Muscle of arm (tissue), 14 donors: ENCODE data around the gene SCN10A. TPM values are rescaled to one million over a fixed set of nuclear protein-coding genes. Genes with fewer than 3 reads are reported as not detected.

Experiments
- DNase-seq: peaks from one replicate; pipeline ENCODE4 v3.0.0-alpha.2; 2013
- long read RNA-seq, 11 donors: transcript quantifications; one replicate each; lab custom pipeline, GENCODE V29; 2026
- polyA plus RNA-seq, 12 donors: library from polyadenylated mRNA; unstranded; fragments of 120-200 nt; gene quantifications; one replicate each; pipeline ENCODE4 v1.2.1, GENCODE V29; 2013; ENCODE audit not compliant: insufficient read length in 12 of 12

The SCN10A gene
- not detected for polyA plus RNA-seq
- long read RNA-seq, donor 1, result 0 reads
- long read RNA-seq, donor 2, result 0 reads
- long read RNA-seq, donor 3, result 0 reads
- long read RNA-seq, donor 4, result 0 reads
- long read RNA-seq, donor 5, result 0 reads
- long read RNA-seq, donor 6, result 0 reads
- long read RNA-seq, donor 7, result 0 reads
- long read RNA-seq, donor 8, result 0 reads
- long read RNA-seq, donor 9, result 0 reads
- long read RNA-seq, donor 10, result 0 reads
- long read RNA-seq, donor 11, result 0 reads

DNA sequence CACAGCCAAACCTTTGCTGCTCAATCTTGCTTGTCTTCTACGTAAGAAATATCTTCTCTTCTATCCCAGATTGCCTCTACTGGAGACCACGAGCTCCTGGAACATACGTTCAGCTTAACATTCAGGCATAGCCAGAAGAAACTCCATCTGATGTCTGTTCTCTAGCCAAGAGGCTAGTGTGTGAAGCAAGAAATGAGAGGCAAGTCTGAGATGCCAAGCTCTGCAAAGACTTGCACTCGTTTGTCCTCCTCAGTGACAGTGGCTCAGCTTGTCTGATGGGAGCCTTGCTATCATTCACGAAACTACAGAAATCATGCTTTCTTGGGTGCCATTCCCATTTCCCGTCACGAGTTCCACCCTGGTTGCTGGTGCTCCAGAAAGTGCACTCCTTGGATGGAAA, at the start of gene SCN10A:
SCN10A (minus strand) TSS at position 192 of the 400 bp plus-strand sequence. CDS start 22,207 bp downstream, outside the sequence.
- DNase-seq, result no peak

DNA sequence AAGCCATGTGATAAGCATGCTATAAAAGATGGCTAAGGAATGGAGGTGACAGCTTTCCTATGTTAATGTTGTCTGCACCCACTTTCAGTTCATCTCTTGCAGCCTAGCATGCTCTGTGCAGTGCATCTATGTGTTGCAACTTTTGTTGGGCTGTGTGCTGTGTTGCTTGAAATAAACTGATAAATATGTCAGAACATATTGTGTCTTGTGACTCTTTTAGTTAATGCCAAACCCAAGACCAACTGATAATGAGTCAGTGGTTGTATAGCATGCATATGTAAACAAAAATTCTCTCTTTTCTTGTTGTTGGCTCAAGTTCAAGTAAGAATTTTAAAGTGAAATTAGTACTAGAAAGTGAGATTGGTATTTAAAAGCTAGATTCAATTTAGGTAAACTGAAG, 37.0 kb upstream of the SCN10A start:
- DNase-seq, result no peak

GRCh38 chr3:38843898-38844297, 27.9 kb upstream of the SCN10A start:
- no peak for DNase-seq

- DNase-seq, result no peak
Observed at GRCh38 chr3:38842266-38842965, 26.4 kb upstream of the SCN10A start.

DNA sequence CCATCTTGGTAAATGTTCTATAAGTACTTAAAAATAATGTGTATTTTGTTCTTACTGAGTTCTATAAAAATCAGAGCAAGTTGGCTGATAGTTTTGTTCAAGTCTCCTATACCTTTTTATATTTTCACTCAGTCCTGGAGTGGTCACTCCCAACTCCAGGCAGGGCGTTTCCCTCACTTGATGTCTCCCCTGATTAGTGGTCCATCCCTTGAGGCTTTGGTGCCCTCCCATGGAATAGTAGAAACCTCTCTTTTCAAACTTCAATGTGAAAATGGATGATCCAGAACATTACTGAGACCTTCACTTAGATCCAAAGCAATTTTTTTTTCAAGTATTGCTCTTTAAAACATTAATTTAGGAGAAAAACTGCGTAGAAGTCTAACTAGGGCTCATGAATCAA, 25.0 kb upstream of the SCN10A start:
- no peak for DNase-seq

DNA sequence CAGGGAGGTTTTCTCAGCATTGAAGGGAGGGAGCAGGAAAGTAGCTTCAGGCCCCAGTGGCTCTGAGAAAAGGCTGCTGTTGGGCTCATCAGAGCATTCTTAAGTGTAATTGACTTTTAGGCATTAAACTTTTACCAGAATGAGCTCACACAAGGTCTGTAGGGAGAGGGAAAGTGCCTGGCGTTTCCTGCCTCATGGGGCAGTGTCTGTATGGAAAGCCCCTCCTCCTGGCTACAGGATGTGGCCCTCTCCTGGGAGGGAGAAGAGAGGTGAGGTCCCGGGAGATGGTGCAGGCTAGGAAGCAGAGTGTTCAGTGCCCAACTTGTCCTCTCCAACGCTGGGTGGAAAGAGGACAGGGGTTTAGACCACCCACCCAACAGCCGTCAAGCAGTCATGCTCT, 21.3 kb upstream of the SCN10A start:
- no peak for DNase-seq

GRCh38 chr3:38836561-38836960, 20.5 kb upstream of the SCN10A start:
- no peak for DNase-seq

GRCh38 chr3:38835939-38836338, 19.9 kb upstream of the SCN10A start:
- no peak for DNase-seq

- DNase-seq, result no peak
Observed at GRCh38 chr3:38834717-38835116, 18.7 kb upstream of the SCN10A start.

DNA sequence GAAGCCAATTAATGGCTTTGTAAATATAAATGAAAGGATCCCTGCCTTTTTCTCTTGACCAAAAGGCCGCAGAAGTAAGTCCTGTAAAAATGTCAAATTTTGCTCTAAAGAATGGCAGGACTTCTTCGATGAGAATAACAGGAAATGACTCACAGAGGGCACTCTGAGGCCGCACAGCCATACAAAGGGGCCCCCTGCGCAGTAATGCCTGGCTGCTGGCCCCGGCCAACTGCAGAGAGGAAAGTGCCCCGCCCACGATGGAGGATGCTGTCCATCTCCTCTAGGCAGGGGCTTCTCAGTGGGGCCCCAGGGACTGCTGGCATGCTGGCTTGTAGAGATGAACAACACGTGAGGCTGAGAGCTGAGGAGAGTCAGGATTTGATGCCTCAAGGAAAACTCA, 18.1 kb upstream of the SCN10A start:
- DNase-seq, result peak; percentile 7

DNA sequence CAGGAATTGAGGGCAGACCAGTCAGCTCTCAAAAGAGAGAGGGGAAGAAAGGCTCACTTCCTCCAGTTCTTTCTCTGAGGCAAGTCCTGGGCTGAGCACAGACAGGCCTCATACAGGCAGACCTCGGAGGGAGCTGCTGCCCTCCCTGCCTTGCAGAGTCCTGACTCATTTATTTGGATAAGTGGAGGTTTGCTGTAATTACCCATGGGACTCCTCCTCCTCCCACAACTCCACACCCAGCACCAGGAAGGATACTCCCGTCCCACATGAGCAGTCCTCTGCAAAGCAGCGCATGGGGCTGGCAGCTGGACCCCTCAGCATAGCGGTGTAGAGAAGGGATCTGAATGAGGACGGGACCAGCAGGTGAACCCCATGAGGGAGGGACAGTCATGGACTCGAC, 13.4 kb upstream of the SCN10A start:
- no peak for DNase-seq

DNA sequence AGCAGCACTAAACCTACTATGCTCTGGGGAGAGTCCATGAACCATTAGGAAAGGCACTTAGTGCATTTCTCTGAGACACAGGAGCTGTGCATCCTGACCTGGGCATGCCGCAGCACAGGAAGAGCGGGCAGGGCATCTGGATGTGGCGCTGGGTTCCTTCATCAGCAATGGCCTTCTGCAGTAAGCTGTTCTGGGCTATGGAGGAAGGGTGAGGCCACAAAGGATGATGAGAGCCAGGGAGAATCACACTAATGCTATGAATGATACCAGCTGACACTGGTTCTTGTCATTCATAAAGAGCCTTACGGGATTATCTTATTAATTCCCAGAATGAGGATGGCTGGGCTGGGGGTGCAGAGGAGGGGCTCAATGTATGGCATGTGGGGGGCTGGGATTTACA, 12.7 kb upstream of the SCN10A start:
- DNase-seq, result no peak

GRCh38 chr3:38827791-38828190, 11.8 kb upstream of the SCN10A start:
- no peak for DNase-seq

DNA sequence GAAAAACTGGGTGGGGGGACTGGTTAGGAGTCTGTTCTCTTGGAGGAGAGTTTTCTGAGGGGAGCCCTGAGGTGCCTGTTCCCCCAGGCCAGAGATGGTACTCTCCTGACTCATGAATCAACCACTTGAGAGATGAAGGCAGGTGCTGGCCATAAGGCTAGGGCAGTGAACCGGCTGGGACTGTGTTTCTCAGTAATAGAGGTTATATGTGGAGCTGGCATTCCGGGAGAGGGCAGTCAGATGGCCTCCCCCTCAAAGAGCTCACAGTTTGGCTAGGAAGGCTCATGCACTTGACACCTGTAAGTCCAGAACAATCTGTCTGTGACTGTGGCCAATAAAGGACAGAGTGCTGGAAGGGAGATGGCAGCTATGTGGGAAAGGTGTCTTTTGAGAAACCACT, 10.0 kb upstream of the SCN10A start:
- DNase-seq, result no peak

DNA sequence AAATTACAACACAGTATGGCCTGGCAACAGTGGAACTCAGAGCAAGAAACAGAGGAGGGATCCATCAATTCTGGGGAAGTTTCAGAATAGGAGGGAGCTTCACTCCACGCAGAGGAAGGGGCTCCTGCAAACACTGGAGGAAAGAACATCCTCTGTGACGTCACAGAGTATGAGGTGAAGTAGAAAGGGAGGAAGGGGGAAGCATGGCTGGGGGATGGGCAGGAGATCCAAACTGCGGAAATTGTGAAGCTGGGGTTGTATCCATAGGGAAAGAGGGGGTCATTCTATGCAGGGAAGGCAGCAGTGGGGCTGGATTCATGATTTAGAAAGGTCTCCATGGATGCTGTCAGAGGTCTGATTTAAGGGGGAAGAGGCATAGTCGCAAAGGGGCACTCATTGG, 8.3 kb upstream of the SCN10A start:
- no peak for DNase-seq

DNA sequence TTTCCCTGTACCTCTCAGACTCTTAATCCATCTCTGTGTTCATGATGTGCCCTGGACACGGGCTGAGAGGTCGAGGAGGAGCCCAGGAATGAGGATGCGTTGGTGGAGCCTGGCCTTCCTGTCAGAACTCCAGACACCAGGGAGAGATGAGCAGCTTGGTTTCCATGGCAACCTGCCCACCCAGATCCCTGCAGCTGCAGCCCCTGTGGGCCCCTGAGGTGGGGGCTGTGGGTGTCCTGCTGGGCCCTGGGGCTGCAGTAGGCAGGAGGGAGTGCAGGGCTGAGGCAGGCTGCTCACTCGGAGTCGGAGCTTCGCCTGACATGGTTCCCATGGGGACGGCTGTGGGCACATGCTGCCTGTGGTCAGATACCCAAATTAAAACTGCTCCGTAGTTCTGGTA, 7.7 kb upstream of the SCN10A start:
- DNase-seq, result no peak

DNA sequence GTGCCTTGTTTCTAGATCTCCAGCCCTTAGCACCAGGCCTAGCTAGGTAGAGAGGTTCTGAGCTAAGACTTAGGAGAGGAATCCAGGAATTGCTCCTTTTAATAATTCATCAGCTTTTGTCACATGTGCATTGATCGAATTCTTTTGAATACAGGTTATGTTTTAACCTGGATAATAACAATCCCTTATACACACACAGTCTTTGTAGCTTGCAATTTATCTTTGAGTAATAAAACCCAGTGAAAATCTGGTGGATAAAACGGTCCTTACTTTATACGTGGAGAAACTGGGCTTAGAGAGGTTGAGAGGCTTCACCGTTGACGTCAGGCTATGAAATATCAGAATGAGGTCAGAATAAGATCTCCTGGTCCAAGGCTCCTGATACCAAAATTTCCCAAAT, 7.2 kb upstream of the SCN10A start:
- no peak for DNase-seq

- DNase-seq, result no peak
Observed at GRCh38 chr3:38811822-38812221, 4.2 kb downstream of the SCN10A start.

DNA sequence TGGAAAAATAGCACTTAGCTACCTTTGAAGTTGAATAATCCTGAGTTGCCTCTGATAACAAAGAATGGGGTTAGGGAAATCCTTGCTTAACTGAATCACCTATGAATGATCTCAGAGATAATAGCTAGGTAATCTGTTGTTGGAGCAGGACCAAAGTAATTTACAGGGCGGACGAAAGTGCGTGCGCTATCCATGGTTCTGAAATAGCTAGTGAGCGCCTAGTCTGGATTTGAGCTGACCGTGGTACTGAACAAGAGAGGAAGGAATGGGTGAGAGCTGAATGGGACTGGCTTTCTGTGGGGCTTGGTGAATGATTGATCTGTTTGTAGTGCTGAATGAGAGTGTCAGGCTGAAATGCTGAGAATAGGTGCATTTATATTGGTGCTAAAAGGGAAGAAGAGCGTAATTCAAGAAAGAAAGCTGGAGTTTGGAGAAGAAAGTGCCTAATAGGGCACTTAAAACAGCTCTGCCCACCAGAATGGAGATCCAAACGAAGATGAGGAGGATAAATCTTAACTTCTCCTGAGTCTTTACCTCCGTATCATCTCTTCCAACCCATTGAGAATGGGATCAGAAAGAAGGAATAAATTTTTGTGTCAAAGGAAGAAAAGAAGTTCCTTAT, 10.1 kb downstream of the SCN10A start:
- DNase-seq, result peak; percentile 48

GRCh38 chr3:38805004-38805403, 11.0 kb downstream of the SCN10A start:
- DNase-seq, result no peak

DNA sequence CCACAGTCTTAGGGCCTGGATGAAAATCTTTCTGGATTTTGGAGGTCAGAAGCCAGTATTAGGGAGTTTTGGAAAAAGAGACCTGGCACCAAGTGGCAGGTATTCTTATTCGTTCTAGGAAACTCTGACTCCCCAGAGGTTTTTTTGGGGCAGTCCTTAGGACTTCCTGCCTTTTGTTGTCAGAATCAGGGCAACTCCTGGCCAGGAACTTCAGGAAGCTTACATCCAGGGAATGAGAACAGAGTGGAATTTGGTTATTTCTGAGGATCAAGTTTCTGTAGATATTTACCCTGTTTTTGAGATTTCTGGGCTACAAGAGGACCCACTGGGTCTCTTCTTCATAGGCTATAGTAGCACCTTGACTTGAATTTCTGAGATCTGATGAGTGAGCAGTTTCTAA, 15.5 kb downstream of the SCN10A start:
- DNase-seq, result no peak

DNA sequence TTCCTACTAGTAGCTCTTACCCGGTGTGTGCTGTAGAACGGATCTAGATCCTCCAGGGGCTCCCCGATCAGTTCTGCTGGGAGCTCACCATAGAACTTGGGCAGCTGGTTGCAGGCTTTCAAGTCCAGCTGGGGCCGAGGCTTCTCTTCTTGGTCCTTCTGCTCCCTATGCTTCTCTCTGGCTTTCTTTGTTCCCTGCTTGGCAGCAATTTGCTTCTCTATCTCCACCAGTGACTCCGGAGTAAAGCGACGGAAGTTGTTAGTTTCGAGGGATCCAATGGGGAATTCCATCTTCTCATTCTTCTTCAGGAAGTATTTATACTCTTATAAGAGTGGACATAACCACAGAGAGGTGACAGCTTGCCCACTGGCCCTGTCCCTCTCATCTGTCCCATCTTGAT, 22.3 kb downstream of the SCN10A start:
- no peak for DNase-seq

DNA sequence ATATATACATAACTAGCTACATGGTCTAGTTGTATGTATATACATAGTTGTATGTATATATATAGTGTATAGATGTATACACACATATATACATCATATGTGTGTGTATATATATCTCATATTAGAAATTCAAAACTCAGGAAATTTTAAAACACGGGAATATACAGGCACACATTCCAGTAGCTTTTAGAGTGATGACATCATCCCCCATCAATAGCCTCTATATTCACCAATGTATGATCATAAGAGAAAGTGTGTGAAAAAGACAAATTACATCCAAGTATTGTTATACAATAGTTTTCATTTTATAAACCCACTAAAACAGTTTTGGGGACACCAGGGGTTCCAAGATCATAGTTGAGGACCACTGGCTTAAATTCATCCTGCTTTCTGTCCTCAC, 23.0 kb downstream of the SCN10A start:
- no peak for DNase-seq
